ENCODE measurements around the gene PMF1.

PMF1 gene

DNA sequence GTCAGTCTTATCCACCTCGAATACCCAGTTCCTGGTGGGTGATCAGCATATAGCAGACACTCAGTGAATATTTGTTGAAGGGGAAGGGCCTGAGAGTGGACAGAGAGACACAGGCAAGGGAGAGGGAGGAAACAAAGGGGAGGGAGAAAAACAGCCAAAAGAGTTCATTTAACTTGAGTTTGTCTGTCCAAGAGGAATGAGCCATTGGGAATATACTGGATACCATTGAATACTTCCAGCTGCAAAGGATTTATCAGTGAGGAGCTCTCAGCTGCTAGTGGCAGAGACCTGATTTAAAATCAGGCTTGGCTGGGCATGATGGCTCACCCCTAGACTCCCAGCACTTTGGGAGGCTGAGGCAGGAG lies 17.6 kb downstream of the PMF1 start:
- ATAC-seq = no peak
- TF ChIP-seq BACH2 (CRISPR knock-in tag; IDR thresholded peaks at IDR 0.05; ENCODE audit: borderline replicate concordance) (no peak), ZFP3 (CRISPR knock-in tag; IDR thresholded peaks at IDR 0.05) (no peak), CSDC2 (CRISPR knock-in tag; IDR thresholded peaks at IDR 0.05) (no peak), ESRRG (CRISPR knock-in tag; IDR thresholded peaks at IDR 0.05) (no peak), ZC3H10 (CRISPR knock-in tag; IDR thresholded peaks at IDR 0.05) (no peak), ISL1 (CRISPR knock-in tag; IDR thresholded peaks at IDR 0.05) (no peak), PPARA (CRISPR knock-in tag; IDR thresholded peaks at IDR 0.05; ENCODE audit: borderline replicate concordance) (no peak), GLIS3 (CRISPR knock-in tag; IDR thresholded peaks at IDR 0.05) (no peak), ZNF70 (CRISPR knock-in tag; IDR thresholded peaks at IDR 0.05) (no peak)
- TF ChIP-seq, protein P1, sequence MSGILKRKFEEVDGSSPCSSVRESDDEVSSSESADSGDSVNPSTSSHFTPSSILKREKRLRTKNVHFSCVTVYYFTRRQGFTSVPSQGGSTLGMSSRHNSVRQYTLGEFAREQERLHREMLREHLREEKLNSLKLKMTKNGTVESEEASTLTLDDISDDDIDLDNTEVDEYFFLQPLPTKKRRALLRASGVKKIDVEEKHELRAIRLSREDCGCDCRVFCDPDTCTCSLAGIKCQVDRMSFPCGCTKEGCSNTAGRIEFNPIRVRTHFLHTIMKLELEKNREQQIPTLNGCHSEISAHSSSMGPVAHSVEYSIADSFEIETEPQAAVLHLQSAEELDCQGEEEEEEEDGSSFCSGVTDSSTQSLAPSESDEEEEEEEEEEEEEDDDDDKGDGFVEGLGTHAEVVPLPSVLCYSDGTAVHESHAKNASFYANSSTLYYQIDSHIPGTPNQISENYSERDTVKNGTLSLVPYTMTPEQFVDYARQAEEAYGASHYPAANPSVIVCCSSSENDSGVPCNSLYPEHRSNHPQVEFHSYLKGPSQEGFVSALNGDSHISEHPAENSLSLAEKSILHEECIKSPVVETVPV (CRISPR knock-in tag; IDR thresholded peaks at IDR 0.05) = no peak
- TF ChIP-seq, protein P2, sequence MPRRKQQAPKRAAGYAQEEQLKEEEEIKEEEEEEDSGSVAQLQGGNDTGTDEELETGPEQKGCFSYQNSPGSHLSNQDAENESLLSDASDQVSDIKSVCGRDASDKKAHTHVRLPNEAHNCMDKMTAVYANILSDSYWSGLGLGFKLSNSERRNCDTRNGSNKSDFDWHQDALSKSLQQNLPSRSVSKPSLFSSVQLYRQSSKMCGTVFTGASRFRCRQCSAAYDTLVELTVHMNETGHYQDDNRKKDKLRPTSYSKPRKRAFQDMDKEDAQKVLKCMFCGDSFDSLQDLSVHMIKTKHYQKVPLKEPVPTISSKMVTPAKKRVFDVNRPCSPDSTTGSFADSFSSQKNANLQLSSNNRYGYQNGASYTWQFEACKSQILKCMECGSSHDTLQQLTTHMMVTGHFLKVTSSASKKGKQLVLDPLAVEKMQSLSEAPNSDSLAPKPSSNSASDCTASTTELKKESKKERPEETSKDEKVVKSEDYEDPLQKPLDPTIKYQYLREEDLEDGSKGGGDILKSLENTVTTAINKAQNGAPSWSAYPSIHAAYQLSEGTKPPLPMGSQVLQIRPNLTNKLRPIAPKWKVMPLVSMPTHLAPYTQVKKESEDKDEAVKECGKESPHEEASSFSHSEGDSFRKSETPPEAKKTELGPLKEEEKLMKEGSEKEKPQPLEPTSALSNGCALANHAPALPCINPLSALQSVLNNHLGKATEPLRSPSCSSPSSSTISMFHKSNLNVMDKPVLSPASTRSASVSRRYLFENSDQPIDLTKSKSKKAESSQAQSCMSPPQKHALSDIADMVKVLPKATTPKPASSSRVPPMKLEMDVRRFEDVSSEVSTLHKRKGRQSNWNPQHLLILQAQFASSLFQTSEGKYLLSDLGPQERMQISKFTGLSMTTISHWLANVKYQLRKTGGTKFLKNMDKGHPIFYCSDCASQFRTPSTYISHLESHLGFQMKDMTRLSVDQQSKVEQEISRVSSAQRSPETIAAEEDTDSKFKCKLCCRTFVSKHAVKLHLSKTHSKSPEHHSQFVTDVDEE (CRISPR knock-in tag; IDR thresholded peaks at IDR 0.05) = no peak
- TF ChIP-seq, protein P3, sequence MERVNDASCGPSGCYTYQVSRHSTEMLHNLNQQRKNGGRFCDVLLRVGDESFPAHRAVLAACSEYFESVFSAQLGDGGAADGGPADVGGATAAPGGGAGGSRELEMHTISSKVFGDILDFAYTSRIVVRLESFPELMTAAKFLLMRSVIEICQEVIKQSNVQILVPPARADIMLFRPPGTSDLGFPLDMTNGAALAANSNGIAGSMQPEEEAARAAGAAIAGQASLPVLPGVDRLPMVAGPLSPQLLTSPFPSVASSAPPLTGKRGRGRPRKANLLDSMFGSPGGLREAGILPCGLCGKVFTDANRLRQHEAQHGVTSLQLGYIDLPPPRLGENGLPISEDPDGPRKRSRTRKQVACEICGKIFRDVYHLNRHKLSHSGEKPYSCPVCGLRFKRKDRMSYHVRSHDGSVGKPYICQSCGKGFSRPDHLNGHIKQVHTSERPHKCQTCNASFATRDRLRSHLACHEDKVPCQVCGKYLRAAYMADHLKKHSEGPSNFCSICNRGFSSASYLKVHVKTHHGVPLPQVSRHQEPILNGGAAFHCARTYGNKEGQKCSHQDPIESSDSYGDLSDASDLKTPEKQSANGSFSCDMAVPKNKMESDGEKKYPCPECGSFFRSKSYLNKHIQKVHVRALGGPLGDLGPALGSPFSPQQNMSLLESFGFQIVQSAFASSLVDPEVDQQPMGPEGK (CRISPR knock-in tag; IDR thresholded peaks at IDR 0.05; ENCODE audit: borderline replicate concordance) = no peak

DNA sequence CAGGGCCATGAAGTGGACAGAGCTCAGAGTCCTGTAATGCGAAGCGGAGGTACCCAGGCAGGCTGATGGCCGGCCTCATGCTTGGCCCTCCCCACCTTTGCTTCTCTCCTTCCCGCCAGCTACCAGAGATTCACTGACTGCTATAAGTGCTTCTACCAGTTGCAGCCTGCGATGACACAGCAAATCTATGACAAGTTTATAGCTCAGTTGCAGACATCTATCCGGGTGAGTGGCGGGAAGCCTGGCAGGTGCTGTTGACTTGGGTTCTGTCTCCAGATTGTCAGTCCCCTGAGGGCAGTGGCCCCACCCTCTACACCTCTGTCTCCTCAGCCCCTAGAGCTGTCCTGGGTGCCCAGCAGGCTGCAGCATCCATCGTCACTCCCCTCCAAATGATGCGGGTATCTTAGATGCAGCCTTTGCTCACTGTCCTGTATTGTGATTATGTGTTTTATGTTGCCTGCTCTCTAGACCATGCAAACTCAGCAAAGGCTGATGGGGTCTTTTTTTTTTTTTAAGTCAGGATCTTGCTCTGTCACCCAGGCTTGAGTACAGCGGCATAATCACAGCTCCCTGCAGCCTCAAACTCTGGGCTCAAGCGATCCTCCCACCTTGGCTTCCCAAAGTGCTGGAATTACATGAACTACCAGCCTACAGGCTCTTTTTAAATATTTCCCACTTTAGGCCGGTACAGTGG lies 19.5 kb downstream of the PMF1 start:
- ATAC-seq = no peak; the same call in 2 of the 3 replicates
- TF ChIP-seq ZNF565 (CRISPR knock-in tag; conservative IDR thresholded peaks at IDR 0.05; ENCODE audit: low read depth) = no peak
- no peak for TF ChIP-seq ARNTL (CRISPR knock-in tag; IDR thresholded peaks at IDR 0.05; ENCODE audit: borderline replicate concordance, low read depth)
- no peak for TF ChIP-seq OSR1 (CRISPR knock-in tag; IDR thresholded peaks at IDR 0.05)
- TF ChIP-seq, protein P1 (CRISPR knock-in tag; IDR thresholded peaks at IDR 0.05) = no peak
- no peak for TF ChIP-seq ZNF70 (CRISPR knock-in tag; IDR thresholded peaks at IDR 0.05)
- no peak for TF ChIP-seq ZFP30 (CRISPR knock-in tag; IDR thresholded peaks at IDR 0.05)
- TF ChIP-seq, protein P2 (CRISPR knock-in tag; IDR thresholded peaks at IDR 0.05) = no peak
- TF ChIP-seq BACH2 (CRISPR knock-in tag; IDR thresholded peaks at IDR 0.05; ENCODE audit: borderline replicate concordance) = no peak

DNA sequence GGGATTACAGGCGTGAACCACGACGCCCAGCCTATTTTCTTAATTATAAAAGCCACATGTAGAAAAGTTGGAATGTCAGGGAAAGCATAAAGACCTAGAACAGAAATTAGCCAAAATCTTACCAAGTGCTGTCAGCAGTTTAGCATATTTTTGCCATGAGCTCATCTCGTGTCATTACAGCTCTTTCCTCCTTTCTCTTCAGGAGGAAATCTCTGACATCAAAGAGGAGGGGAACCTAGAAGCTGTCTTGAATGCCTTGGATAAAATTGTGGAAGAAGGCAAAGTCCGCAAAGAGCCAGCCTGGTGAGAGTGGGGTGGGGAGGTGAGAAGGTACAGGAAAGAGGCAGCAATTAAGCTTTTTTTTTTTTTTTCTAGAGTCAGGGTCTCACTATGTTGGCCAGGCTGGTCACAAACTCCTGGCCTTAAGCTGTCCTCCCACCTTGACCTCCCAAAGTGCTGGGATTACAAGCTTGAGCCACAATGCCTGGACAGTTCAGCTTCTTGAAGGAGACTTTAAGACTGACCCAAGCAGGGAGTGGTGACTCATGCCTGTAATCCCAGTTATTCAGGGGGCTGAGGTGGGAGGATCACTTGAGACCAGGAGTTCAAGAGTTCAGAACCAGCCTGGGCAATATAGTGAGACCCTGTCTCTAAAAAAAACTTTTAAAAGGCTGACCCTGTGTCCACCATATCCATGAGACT lies 20.8 kb downstream of the PMF1 start:
- peak; percentile 76 for ATAC-seq
- TF ChIP-seq, protein P2 (CRISPR knock-in tag; IDR thresholded peaks at IDR 0.05) = no peak
- no peak for TF ChIP-seq RARB (CRISPR knock-in tag; IDR thresholded peaks at IDR 0.05)

Measured in SK-N-SH treated with all-trans-retinoic acid at 6 μM for 48 hours (cell line).